Peyer's patch (tissue), 4 donors: ENCODE measurements around the gene HIVEP2.

Experiments used
- CTCF ChIP-seq, 6 experiments: fragments of 450-650 bp in 4 of 6; fragments of 200-600 bp in 2 of 6; sonication (generic) in 1 of 6; IDR thresholded peaks; one replicate each; pipeline ENCODE4 v1.5.1; 2017 to 2019; ENCODE audit warnings: antibody characterized with exemption in 6 of 6, mild to moderate bottlenecking in 3 of 6, moderate library complexity in 1 of 6
- POLR2A ChIP-seq, 2 donors: fragments of 450-650 bp; IDR thresholded peaks; one replicate each; pipeline ENCODE4 v1.5.1; 2017; ENCODE audit warnings: antibody characterized with exemption in 2 of 2, mild to moderate bottlenecking in 2 of 2, moderate library complexity in 2 of 2

DNA sequence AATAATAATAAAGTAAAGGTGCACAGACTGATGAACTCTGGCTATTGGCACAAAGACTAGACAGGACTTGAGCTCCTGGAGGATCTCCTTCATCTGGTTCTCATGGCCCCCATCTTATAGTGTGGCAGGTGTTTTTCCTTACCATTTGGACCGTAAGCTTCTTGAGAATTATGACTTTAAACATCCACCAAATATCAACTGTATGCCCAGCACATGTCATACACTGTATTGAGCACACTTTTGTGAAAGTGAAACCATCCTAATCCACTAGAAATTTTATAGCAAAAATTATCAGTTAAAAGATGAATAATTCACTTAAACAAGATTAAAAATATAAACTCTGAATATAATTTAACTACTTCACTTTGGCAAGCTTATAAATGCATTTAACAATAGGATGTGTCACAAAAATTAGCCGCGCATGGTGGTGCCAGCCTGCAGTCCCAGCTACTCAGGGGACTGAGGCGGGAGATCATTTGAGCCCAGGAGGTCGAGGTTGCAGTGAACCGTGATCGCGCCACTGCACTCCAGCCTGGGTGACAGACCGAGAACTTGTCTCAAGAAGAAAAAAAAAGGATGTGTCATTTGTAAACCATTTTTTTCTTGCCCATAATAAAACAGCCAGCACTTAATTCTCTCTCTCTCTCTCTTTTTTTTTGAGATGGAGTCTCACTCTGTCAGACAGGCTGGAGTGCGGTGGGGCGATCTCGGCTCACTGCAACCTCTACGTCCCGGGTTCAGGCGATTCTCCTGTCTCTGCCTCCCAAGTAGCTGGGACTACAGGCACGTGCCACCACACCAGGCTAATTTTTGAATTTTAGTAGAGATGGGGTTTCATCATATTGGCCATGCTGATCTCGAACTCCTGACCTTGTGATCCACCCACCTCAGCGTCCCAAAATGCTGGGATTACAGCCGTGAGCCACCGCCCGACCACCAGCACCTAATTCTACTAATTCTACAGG, 9.1 kb downstream of the HIVEP2 start:
- TF ChIP-seq CTCF (IDR thresholded peaks at IDR 0.05) = no peak
- no peak for TF ChIP-seq POLR2A (IDR thresholded peaks at IDR 0.05)
